Right lobe of liver (tissue), 4 donors: Measurements from ENCODE around the gene EVI5.

Experiments
- CTCF ChIP-seq, 4 donors: fragments of 200-600 bp in 3 of 4; fragments of 450-650 bp in 1 of 4; IDR thresholded peaks; one replicate each; pipeline versions ENCODE4 v1.5.1 to v1.8.0; 2016 to 2022; ENCODE audit warnings: antibody characterized with exemption in 4 of 4, mild to moderate bottlenecking in 2 of 4
- POLR2A ChIP-seq: fragments of 450-650 bp; IDR thresholded peaks from one replicate; pipeline ENCODE4 v1.6.1; 2017; ENCODE audit warnings: antibody characterized with exemption, mild to moderate bottlenecking
- donor health status: DM: no; HTN: no; CAD: no.
- donor health status: DM: no; HTN: no; CAD: no.
- donor health status: DM: no; HTN: yes; CAD: no.

- TF ChIP-seq CTCF (IDR thresholded peaks at IDR 0.05) (no peak), POLR2A (no peak)
Measured at GRCh38 chr1:92748138-92748537, 36.8 kb downstream of the EVI5 start.
